ENCODE results near the gene RNF111. TPM values are rescaled to one million over a fixed set of nuclear protein-coding genes. Genes with fewer than 3 reads are reported as not detected.

The RNF111 gene
- total and polyA plus RNA-seq, 7 donors = 7.6 to 28.6 (median 15.0) TPM

- Histone ChIP-seq H3K27ac (no peak overlapping the region), H3K9me3 (no peaks in the 10 kb centered on the region), H3K36me3 (no peaks in the 10 kb centered on the region), H3K27me3 (no peaks in the 10 kb centered on the region), H3K4me3 (no peak overlapping the region), H3K4me1 (peaks cover 0 to 7% (median 2%) of the 10 kb centered on the region in 4 donors)
- no peak for DNase-seq
- intact Hi-C loops (cut with DNase I) = no loop called here
- WGBS, 2 donors = 91 to 95% methylated on average over 6 of the region's 6 CpGs
- TF ChIP-seq POLR2A (IDR thresholded peaks at IDR 0.05) = no peak
- no peak for TF ChIP-seq EP300 (IDR thresholded peaks at IDR 0.05)
Observed at GRCh38 chr15:59008086-59008485, 20.6 kb downstream of the RNF111 start.

GRCh38 chr15:59011262-59011952 lies 23.9 kb downstream of the RNF111 start:
- no peak for TF ChIP-seq POLR2A (IDR thresholded peaks at IDR 0.05)
- no peak for TF ChIP-seq POLR2AphosphoS5 (IDR thresholded peaks at IDR 0.05)
- TF ChIP-seq EP300 (IDR thresholded peaks at IDR 0.05) = no peak
- TF ChIP-seq, protein P1, sequence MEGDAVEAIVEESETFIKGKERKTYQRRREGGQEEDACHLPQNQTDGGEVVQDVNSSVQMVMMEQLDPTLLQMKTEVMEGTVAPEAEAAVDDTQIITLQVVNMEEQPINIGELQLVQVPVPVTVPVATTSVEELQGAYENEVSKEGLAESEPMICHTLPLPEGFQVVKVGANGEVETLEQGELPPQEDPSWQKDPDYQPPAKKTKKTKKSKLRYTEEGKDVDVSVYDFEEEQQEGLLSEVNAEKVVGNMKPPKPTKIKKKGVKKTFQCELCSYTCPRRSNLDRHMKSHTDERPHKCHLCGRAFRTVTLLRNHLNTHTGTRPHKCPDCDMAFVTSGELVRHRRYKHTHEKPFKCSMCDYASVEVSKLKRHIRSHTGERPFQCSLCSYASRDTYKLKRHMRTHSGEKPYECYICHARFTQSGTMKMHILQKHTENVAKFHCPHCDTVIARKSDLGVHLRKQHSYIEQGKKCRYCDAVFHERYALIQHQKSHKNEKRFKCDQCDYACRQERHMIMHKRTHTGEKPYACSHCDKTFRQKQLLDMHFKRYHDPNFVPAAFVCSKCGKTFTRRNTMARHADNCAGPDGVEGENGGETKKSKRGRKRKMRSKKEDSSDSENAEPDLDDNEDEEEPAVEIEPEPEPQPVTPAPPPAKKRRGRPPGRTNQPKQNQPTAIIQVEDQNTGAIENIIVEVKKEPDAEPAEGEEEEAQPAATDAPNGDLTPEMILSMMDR (IDR thresholded peaks at IDR 0.05) = no peak
- 69 to 80% methylated on average over 3 of the region's 3 CpGs for WGBS, 2 donors
- Histone ChIP-seq H3K36me3 (no peaks in the 10 kb centered on the region), H3K27ac (no peak overlapping the region), H3K27me3 (no peaks in the 10 kb centered on the region), H3K4me3 (no peak overlapping the region), H3K4me1 (peaks cover 0 to 19% (median 11%) of the 10 kb centered on the region in 4 donors), H3K9me3 (no peaks in the 10 kb centered on the region)
- intact Hi-C loops (cut with DNase I) = no loop called here
- no peak for DNase-seq

DNA sequence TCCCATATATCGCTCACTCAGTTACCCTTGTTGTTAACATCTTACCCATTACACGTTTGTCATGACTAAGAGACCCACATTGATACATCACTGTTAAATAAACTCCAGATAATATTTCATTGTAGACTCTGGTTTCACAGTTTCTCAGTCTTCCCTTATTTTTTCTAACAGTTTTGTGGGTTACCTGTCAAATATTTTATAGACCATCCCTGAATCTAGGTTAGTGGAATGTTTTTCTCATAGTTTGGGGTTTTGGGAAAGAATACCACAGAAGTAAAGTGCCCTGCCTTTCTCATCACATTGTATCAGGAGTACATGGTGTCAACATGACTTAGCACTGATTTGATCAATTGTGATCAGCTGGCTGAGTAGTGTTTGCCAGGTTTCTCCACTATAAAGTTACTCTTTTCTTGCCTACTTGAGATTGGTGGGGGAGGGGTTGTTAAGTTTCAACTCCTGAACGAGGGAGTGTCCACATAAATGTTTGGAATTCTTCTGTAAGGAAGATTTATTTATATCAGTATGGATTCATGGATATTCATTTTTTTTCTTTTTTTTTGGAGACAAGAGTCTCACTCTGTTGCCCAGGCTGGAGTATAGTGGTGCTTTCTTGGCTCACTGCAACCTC lies 25.9 kb downstream of the RNF111 start:
- Histone ChIP-seq H3K4me1 (peaks cover 0 to 19% (median 11%) of the 10 kb centered on the region in 4 donors), H3K27me3 (no peaks in the 10 kb centered on the region), H3K27ac (no peak overlapping the region), H3K9me3 (no peaks in the 10 kb centered on the region), H3K4me3 (no peak overlapping the region), H3K36me3 (no peaks in the 10 kb centered on the region)
- DNase-seq = no peak
- intact Hi-C loops (cut with DNase I) = no loop called here
- no peak for TF ChIP-seq EP300 (IDR thresholded peaks at IDR 0.05)
- no peak for TF ChIP-seq POLR2A (IDR thresholded peaks at IDR 0.05)
- TF ChIP-seq, protein P1 (IDR thresholded peaks at IDR 0.05) = no peak
- no peak for TF ChIP-seq POLR2AphosphoS5 (IDR thresholded peaks at IDR 0.05)
- WGBS, 2 donors = 70 to 80% methylated on average over 3 of the region's 3 CpGs

DNA sequence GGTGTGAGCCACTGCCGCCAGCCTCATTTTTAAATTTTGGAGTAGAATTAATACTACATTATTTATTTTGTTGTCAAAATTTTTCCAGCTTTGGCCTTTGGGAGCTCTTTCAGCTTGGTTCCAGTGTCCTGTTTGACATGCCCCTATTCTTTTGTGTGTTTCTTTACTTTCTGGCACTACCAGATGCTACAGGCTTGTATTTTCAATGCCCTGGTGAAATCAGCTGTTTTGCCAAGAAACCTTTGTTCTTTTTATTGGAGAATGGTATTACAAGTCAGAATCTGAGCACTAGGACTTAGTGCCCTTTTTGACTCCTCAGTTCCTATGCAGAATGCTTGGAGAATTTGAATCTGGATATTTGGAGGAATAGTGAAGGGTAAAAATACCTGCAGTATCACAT lies 26.6 kb downstream of the RNF111 start:
- no peak for DNase-seq
- Histone ChIP-seq H3K36me3 (no peaks in the 10 kb centered on the region), H3K4me1 (peaks cover 0 to 19% (median 11%) of the 10 kb centered on the region in 4 donors), H3K4me3 (no peak overlapping the region), H3K27me3 (no peaks in the 10 kb centered on the region), H3K9me3 (no peaks in the 10 kb centered on the region), H3K27ac (no peak overlapping the region)
- 93 to 100% methylated on average over 1 of the region's 1 CpG for WGBS, 2 donors
- intact Hi-C loops (cut with DNase I) = no loop called here
- TF ChIP-seq POLR2A (IDR thresholded peaks at IDR 0.05) (no peak), EP300 (IDR thresholded peaks at IDR 0.05) (no peak), POLR2AphosphoS5 (IDR thresholded peaks at IDR 0.05) (no peak)
- TF ChIP-seq, protein P1 (IDR thresholded peaks at IDR 0.05) = no peak

GRCh38 chr15:59017449-59017848 lies 30.0 kb downstream of the RNF111 start:
- intact Hi-C loops (cut with DNase I) = no loop called here
- TF ChIP-seq POLR2A (IDR thresholded peaks at IDR 0.05) = no peak
- TF ChIP-seq POLR2AphosphoS5 (IDR thresholded peaks at IDR 0.05) = no peak
- TF ChIP-seq, protein P1 (IDR thresholded peaks at IDR 0.05) = no peak
- no peak for TF ChIP-seq EP300 (IDR thresholded peaks at IDR 0.05)
- Histone ChIP-seq H3K4me1 (peaks cover 0 to 13% (median 9%) of the 10 kb centered on the region in 4 donors), H3K27ac (no peak overlapping the region), H3K27me3 (no peaks in the 10 kb centered on the region), H3K4me3 (no peak overlapping the region), H3K9me3 (no peaks in the 10 kb centered on the region), H3K36me3 (no peaks in the 10 kb centered on the region)
- WGBS, 2 donors = 90 to 96% methylated on average over 2 of the region's 2 CpGs
- no peak for DNase-seq
